HG03378 (cell line): ENCODE measurements around the gene CTNNA2.

ENCODE experiments used
- ATAC-seq: cut with Tn5 transposase; IDR thresholded peaks from one replicate; pipeline ENCODE4 v1.9.1; 2021; ENCODE audit warnings: mild to moderate bottlenecking, moderate library complexity; ENCODE audit not compliant: unreplicated experiment

CTNNA2 gene

GRCh38 chr2:79780781-79781180 lies 267.9 kb downstream of the CTNNA2 start:
- ATAC-seq, result no peak

GRCh38 chr2:79782576-79783452 lies 270.0 kb downstream of the CTNNA2 start:
- no peak for ATAC-seq

GRCh38 chr2:79788952-79789651 lies 276.3 kb downstream of the CTNNA2 start:
- no peak for ATAC-seq

GRCh38 chr2:79789811-79790210 lies 277.0 kb downstream of the CTNNA2 start:
- no peak for ATAC-seq

GRCh38 chr2:79792090-79792489 lies 279.2 kb downstream of the CTNNA2 start:
- no peak for ATAC-seq

- no peak for ATAC-seq
These were observed 280.2 kb downstream of the CTNNA2 start for GRCh38 chr2:79793006-79793405.

- no peak for ATAC-seq
These were observed 283.8 kb downstream of the CTNNA2 start for GRCh38 chr2:79796641-79797040.

DNA sequence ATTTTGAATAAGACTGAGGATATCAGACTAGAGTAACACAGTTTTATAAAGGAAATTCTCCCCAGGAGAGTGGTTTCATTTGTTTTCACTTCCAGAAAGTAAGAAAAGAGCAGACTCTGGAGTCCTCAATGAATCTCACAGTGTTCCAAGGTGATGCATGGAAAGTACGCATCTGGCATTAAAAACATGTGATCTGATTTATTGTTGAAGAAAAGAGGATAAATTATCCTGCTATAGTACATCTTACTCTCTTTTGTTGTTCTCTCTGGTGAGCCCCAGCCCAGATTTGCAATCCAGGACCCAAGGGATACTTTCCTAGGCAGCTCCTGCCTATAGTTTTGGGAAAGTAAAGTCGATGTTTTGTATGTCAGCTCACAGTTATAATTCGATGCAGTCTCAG lies 285.9 kb downstream of the CTNNA2 start:
- ATAC-seq, result no peak

DNA sequence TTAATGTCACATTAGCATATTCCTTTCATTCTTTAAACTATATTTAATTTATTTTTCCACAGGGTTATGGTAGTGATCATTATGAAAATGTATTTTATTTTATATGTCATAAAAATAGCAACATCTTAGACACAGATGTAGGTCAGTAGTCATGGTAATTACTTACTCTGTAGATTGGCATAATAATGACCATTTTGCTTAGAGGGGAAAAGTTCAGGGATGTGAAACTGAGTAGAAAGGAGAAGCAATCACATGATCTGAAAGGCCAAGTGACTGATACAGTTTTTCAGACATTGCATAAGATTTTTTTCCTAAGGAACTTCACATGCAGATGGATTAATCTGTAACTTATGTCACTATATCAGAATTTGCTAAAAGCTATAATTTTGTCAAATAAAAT lies 286.9 kb downstream of the CTNNA2 start:
- no peak for ATAC-seq

DNA sequence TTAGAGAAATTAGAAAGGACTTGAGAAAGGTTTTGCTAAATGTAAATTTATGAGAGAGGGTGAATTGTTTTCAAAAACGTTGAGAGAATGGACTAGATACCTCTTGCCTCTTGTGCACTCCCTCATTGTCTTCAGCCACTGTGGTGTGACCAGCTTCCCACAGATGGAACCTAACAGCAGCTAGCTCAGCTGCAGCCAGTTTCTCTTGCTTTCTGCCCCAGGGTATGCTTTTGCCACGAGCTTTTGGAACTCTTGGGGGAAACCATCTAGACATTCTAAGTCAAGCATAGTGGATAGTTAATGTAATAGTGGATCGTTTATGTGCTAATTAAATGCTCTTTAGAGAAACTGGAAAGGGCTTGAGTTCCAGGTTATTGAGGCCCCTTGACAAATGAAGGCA lies 288.2 kb downstream of the CTNNA2 start:
- no peak for ATAC-seq

DNA sequence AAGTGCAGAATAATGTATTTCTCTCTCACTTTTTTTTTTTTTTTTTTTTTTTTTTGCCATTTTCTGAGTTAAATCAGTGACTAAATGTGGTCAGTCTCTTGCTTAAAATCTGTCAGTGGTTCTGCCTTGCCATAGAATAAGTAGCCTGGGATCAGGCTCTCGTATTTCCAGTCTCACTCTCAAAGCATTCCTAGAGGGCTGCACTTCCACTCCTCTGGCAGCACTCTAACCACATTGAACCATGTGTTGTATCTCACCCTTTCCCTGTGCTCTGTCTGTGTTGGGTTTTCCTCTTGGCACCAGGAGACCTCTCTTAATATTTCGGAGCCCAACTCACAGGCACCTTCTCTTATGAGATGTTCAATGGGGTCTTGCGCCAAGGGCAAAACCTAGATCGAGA lies 304.4 kb downstream of the CTNNA2 start:
- no peak for ATAC-seq

DNA sequence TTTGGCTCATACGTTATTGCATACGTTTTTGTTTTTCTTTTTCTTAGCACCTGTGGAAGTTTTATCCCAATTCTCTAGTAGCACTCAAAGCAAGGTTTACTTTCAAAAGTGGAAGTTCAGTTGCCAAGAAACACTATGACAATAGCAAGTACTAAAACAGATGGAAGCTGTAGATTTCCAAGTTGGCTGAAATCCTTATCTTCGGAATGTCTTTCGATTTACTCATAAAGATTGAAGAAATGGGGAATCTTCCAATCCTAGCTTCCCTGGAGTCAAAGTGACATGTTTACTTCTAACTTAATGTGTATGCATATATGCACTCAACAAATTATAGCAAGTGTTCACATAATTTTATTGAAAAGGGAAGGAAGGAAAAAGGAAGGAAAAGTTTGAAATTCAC lies 307.4 kb downstream of the CTNNA2 start:
- no peak for ATAC-seq

DNA sequence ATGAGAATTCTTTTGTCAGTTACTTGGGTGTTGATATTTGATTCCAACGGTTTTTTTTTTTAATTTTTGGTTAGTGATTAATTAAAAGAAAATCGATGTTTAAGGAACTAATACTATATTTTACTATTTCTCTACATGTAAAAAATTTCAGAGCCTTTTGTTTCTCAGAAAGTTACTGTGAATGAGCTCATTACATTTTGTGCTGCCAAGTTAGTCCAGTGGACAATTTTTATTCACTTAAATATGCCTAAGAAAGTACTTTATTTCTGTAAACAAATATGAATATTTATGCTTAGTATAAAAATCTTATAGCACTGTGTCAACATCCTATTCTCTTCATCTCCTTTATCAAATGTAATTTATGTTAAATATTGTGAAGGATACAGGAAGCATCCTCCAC lies 309.3 kb downstream of the CTNNA2 start:
- ATAC-seq, result no peak

GRCh38 chr2:79824086-79824786 lies 311.4 kb downstream of the CTNNA2 start:
- ATAC-seq, result no peak

DNA sequence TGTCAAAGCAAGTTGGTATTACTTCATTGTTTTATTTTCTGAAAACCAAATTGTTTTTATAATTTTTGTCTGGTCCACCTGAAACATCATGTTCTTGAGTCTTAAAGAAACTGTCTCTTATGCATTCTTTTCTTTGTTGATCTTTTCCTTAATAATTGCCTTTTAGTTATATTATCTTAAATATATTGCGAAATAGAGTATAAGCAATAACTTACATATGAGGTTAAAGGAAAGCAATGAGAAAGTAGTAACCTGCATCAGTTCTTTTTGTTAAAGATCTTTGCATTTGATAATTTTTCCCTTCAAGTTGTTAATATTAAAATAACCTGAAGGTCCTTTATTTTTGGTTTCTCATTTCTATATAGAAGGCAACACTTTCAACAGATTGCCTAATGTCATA lies 315.0 kb downstream of the CTNNA2 start:
- ATAC-seq, result no peak

- ATAC-seq, result no peak
These were observed 317.6 kb downstream of the CTNNA2 start for GRCh38 chr2:79830501-79830900.

- no peak for ATAC-seq
These were observed 319.1 kb downstream of the CTNNA2 start for GRCh38 chr2:79831961-79832360.

DNA sequence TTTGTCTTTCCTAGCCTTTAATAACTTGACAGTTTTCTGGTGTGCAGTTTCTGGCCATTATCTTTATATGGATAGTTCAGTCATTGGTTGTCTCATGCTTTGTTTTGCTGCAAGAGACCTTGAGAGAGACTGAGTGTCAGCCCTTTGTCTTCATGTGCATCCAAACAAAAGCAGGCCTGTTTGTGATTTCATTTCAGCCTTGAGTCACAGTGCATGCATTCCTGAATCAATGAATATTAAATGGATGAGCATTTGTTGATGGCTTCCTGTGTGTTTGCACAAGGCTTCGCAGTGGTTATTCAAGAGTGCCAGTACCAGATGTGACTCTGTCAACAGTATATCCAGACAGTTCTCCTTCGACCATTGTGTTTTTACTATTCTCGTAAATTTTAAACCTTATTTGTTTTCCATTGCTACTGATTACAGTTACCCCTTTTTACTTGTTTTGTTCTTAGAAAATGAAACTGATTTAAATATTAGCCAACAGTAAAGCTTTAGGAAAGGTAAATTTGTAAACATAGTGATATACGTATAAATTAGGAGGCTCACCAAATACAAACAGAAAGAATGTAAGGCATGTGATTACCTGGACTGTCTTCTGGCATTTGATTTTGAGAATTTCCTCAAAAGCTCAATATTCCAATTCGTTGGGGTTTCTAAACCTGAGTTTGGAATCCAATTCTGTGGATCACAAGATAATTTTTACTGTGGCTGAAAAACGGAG lies 319.8 kb downstream of the CTNNA2 start:
- ATAC-seq, result no peak

DNA sequence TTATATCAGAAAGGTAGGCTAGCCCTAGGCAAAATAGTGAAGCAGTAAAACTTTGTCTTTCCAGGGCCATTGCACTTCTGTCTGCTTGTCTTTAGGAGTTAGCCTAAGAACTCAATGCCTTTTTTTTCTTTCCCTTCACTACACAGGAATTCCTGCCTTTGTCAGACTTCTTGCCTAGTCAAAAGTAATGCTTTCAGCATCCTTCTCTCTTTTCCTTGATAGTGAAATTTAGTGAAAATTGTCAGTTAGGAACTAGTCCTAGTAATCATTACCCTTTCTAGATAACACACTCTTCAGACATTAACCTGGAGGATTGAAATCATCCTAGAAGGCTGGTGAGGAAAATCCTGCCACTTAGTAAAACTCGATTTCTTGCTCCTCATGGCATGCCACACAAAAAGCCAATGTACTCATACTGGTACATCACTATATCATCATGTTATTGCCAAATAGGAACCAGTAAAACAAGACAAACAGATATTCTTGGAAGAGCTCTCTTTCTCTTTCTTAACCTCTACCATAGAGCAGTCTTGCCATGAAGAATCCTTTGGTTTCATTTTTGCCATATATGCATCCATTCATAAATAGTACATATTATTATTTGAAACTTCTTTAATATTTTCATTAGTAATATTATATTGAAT lies 320.5 kb downstream of the CTNNA2 start:
- ATAC-seq, result no peak

- no peak for ATAC-seq
These were observed 323.1 kb downstream of the CTNNA2 start for GRCh38 chr2:79835911-79836310.

GRCh38 chr2:79844011-79844410 lies 331.2 kb downstream of the CTNNA2 start:
- ATAC-seq, result no peak
